ENCODE measurements around the gene FAM98B.
"Not testable (repeated sequence)": the region's sequence is repeated elsewhere in the genome, so short reads cannot be mapped to it uniquely, and the experiment has no call there.

The FAM98B gene

GRCh38 chr15:38453971-38454695 is at the start of gene FAM98B:
TSS of gene FAM98B (plus strand) at chr15:38454127. CDS start at chr15:38454162, 35 bp downstream.
- peak; percentile 86 for DNase-seq

GRCh38 chr15:38406436-38406835 is 47.5 kb upstream of the FAM98B start:
- no peak for DNase-seq

GRCh38 chr15:38408576-38408975 is 45.4 kb upstream of the FAM98B start:
- no peak for DNase-seq

GRCh38 chr15:38411902-38412301 is 42.0 kb upstream of the FAM98B start:
- no peak for DNase-seq

GRCh38 chr15:38412466-38412865 is 41.5 kb upstream of the FAM98B start:
- no peak for DNase-seq

GRCh38 chr15:38414357-38414756 is 39.6 kb upstream of the FAM98B start:
- DNase-seq: no peak

- no peak for DNase-seq
Observed at GRCh38 chr15:38421069-38421690, 32.7 kb upstream of the FAM98B start.

- no peak for DNase-seq
Observed at GRCh38 chr15:38424101-38424552, 29.8 kb upstream of the FAM98B start.

GRCh38 chr15:38425269-38425668 is 28.7 kb upstream of the FAM98B start:
- DNase-seq: no peak

- DNase-seq: no peak
Observed at GRCh38 chr15:38427380-38427779, 26.5 kb upstream of the FAM98B start.

- DNase-seq: no peak
Observed at GRCh38 chr15:38430106-38430760, 23.7 kb upstream of the FAM98B start.

GRCh38 chr15:38436993-38437392 is 16.9 kb upstream of the FAM98B start:
- DNase-seq: no peak

- not testable (repeated sequence) for DNase-seq
Observed at GRCh38 chr15:38437603-38438002, 16.3 kb upstream of the FAM98B start.

GRCh38 chr15:38438031-38438986 is 15.6 kb upstream of the FAM98B start:
- DNase-seq: no peak

- DNase-seq: no peak
Observed at GRCh38 chr15:38440353-38441129, 13.4 kb upstream of the FAM98B start.

GRCh38 chr15:38441130-38441519 is 12.8 kb upstream of the FAM98B start:
- DNase-seq: no peak

- DNase-seq: no peak
Observed at GRCh38 chr15:38454696-38455090, 766 bp downstream of the FAM98B start.

GRCh38 chr15:38455092-38455491 is 1.2 kb downstream of the FAM98B start:
- DNase-seq: no peak

GRCh38 chr15:38458646-38459045 is 4.7 kb downstream of the FAM98B start:
- DNase-seq: no peak

GRCh38 chr15:38459480-38459879 is 5.6 kb downstream of the FAM98B start:
- DNase-seq: no peak

GRCh38 chr15:38460543-38460942 is 6.6 kb downstream of the FAM98B start:
- DNase-seq: no peak

All from NK-92 treated with Interleukin-12 subunit alpha and Interleukin-12 subunit beta, amount 100 ng/mL, for 24 hours (cell line).